Stromal cell of bone marrow (primary cell): Measurements from ENCODE around the gene ELOVL7.
"Not testable (repeated sequence)": the region's sequence is repeated elsewhere in the genome, so short reads cannot be mapped to it uniquely, and the experiment has no call there.

Source experiments
- DNase-seq: peaks from one replicate; pipeline ENCODE4 v3.0.0-alpha.2; 2012; ENCODE audit warnings: low read depth

Gene ELOVL7

DNA sequence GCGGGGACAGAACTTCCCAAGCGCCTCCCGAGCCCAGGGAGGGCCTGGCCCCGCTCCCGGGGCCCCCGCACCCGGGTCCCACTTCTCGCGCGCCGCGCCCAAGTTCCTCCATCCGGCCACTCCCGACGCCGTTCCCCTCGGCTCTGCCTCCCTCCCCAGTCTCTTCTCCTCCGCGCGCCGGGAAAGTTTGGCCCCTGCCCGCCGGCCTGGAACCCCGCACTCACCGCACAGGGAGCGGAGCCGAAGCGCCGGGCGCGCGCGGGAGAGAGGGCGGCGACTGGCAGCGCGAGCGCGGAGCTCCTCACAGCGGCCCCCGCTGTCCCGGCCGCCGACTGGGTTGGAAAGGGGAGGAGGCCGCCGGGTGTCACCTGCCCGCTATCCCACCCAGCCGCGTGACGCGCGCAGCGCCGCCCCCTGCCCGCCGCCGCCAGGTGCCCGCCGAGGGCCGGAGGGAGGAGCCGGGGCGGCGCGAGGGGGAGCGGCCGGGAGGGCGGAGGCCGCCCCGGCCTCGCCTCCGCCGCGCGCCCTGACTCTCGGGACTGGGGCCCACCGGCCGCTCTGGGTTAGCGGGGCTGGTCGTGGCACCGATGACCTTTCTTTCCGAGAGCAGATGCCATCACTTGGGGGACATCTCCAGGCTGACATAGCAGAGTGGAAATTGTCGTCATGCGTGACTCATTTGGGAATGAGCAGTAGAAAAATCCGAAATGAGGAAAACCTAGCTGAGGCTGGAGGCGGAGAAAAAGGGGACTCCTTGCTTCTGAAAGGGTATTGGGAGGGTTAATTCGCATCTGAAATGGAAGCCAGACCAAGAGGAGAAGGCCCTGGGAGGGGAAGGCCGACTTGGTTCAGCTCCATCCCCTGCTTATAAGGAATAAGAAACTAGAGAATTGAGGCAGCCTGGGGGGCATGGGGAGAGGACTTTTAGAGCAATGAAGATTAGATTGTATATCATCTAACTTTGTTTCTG, at the start of gene ELOVL7:
Gene ELOVL7, minus strand, starts transcription at position 334 of the 970 bp plus-strand sequence. CDS start 56,872 bp downstream, outside the sequence.
- peak; percentile 7 for DNase-seq

GRCh38 chr5:60893521-60893920, 49.5 kb upstream of the ELOVL7 start:
- DNase-seq = no peak

GRCh38 chr5:60891667-60892066, 47.6 kb upstream of the ELOVL7 start:
- no peak for DNase-seq

GRCh38 chr5:60888359-60889061, 44.4 kb upstream of the ELOVL7 start:
- no peak for DNase-seq

DNA sequence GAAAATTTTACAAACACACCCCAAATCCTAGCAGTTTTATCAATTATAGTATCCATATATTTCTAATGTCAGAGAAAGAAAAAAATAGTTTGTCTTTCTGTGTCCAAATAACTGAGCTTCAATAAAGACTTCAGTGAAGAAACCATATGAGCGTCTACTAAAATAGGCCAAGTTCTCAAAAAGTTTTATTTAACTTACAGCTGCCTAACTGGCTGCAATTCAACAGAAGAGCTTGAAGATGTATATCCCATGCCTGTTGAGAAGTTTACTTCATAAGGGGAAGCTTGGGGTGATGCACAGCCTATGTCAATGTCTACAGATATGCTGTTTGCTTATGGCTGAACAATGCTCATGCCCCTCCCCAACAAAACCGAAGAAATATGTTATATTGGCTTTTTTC, 43.7 kb upstream of the ELOVL7 start:
- DNase-seq = no peak

- no peak for DNase-seq
Observed at GRCh38 chr5:60887096-60887495, 43.0 kb upstream of the ELOVL7 start.

GRCh38 chr5:60886158-60886557, 42.1 kb upstream of the ELOVL7 start:
- DNase-seq = no peak

DNA sequence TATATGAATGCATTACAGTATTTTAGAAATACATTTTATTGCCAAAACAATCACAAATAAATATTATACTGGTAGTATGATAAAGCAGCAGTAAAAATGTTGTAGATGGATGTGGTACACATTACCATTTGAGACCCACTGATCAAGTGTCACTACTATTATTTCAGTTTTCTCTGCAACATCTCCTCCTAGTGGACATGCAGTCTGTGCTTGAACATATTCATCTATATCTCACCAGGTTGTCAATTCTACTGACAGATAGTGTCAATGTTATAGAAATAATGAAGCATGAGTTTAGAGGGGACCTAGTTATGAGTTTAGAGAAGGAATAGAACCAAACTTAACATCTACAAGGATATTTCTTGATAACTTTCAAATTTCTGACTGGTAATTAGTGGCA, 39.2 kb upstream of the ELOVL7 start:
- DNase-seq = no peak

GRCh38 chr5:60872892-60873291, 28.8 kb upstream of the ELOVL7 start:
- DNase-seq = no peak

- no peak for DNase-seq
Observed at GRCh38 chr5:60870857-60871256, 26.8 kb upstream of the ELOVL7 start.

- DNase-seq = not testable (repeated sequence)
Observed at GRCh38 chr5:60860572-60860971, 16.5 kb upstream of the ELOVL7 start.

DNA sequence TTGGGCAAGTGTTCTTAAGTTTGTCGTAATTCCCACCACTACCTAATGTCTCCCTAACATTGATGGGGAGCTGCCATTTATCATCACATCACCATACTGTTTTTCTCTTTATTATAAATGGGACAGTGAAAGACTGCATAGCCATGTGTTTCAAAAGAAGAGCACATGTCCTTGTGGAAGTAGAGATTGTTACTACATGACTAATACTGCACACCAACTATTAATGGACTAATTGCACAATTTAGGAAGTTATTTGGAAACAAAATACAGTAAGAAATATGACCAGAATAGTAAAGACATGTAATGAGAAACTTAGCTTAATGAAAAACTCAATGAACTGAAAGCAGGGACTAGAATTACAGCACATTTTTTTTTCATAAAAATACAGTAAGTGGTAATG, 12.0 kb upstream of the ELOVL7 start:
- no peak for DNase-seq

DNA sequence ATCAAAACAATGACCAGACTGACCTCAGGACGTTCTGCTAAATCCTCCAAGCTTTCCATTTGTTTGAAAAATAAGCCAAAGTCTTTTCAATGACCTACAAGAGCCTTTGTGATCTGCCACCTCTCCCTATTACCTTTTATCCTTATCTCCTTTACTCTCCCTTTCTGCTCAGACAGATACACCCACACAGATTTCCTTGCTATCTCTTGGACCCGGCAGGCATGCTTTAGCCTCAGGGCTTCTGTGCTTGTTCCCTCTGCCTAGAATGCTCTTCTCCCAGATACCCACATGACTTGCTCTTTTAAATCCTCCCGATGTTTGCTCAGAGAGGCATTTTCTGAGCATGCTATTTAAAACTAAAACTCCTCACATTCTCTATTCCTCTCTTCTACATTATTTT, 8.9 kb upstream of the ELOVL7 start:
- no peak for DNase-seq

- DNase-seq = no peak
Observed at GRCh38 chr5:60852317-60852716, 8.2 kb upstream of the ELOVL7 start.

GRCh38 chr5:60851626-60852025, 7.6 kb upstream of the ELOVL7 start:
- no peak for DNase-seq

GRCh38 chr5:60846298-60846697, 2.2 kb upstream of the ELOVL7 start:
- DNase-seq = no peak

GRCh38 chr5:60843386-60843935, 608 bp downstream of the ELOVL7 start:
- DNase-seq = no peak

DNA sequence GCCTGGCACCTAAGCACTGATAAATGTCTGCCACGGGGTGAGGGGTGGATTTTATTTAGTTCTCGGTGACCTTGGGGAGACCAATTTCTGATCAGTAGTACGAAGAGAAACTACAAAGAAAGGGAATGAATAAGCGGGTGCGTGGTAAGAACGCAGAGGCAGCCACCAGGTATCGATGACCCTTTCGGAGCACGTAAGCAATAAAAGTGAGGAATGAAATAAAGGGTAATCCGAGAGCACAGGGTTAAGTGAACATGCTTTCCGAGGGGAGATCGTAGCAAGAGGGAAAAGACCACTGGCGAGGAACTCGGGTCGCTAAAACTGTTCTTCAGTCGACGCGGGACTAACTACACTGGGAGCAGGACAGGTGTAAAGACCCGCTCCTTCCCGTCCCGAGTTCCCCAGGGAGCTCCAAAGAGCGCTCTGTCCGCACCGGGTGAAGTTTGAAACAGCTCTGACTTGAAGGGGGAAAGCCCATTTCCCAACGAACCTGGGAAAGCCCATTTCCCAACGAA, 1.1 kb downstream of the ELOVL7 start:
- DNase-seq = no peak

- no peak for DNase-seq
Observed at GRCh38 chr5:60841361-60841760, 2.7 kb downstream of the ELOVL7 start.

DNA sequence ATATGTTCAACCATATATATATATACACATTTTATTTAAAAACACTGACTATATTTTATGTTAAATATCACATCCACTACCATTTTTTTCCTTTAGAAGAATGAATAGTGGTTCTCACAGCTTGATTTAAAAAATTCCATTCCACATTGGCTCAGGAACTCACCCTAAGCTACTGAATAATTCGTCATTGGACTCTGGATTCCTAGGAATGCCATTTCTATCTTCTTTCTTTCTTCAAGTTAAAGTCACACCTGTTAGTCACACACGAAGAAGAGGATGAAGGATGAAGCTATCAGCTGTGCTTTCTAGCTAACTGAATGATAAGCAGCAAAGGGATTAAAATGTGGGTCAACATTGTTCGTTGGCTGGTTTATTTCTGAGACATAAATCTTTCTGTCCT, 7.9 kb downstream of the ELOVL7 start:
- DNase-seq = no peak

- DNase-seq = no peak
Observed at GRCh38 chr5:60835554-60835953, 8.5 kb downstream of the ELOVL7 start.

- DNase-seq = no peak
Observed at GRCh38 chr5:60833520-60833919, 10.5 kb downstream of the ELOVL7 start.
